NCI-H2081 (cell line): ENCODE data around the gene UTP11.
A peak's percentile ranks its signal among the peaks of the same experiment; 100 is the strongest.

ENCODE experiments used
- DNase-seq, 2 experiments: peaks; one replicate each; lab custom pipeline; 2025; lab: John Stamatoyannopoulos, UW

The UTP11 gene

GRCh38 chr1:38071312-38072256 is 59.0 kb downstream of the UTP11 start:
- peak in 1 of 2 experiments; percentile 9 for DNase-seq

GRCh38 chr1:38072858-38073257 is 60.3 kb downstream of the UTP11 start:
- no peak for DNase-seq

DNA sequence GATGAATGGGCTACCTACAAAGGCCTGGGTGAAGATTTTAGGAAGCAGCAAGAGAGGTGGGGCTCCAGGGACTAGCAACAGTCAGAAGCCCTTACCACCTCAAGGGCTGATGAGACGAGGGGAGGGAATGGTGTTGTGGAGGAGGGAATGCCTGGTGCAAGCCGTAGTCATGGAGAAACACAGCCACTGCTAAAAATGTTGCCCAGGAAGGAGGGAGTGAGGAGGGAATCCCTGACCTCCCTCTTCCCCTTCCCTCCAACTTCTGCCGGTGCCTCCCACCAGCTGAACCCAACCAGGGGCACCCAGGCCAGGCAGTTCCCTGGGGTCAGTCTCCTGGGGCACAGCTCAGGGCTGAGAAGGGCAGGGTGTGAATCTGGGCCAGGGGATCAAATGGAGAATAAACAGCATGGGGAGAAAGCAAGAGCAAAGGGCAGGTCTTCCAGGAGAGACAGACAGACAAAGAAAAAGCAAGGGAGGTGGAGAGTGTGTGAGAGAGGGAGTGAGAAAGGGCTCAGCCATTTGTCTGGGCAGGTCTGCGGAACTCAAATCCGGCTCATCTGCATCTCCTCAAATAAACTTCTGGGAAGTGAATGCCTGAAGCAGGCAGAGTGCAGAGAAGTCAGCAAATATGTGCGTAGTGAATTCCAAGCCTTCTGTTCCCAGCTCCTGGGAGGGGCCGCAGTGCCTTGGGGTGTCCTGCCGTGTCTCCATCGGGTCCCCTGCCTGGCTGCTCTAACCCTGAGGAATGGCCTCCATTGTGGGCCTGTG is 61.2 kb downstream of the UTP11 start:
- DNase-seq = no peak

DNA sequence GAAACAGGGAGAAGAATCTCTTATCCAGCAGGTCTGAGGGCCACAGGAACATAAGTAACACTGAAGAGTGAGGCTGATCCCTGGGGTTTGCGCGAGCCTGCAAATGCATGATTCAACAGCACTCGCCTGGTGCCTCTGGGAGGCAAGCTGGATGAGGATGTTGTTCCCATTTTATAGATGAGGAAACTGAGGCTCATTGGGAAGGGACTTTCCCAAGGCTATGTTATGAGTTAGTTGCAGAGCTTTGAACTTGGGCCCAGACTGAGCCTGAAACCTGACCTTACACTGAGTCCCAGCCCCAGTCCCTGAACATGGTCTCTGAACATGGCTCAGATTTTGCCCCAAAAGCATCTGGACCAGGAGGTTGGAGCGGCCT is 61.8 kb downstream of the UTP11 start:
- no peak for DNase-seq
